HG03439 (cell line): ENCODE measurements around the gene HSD17B12.
"Not testable (repeated sequence)": the region's sequence is repeated elsewhere in the genome, so short reads cannot be mapped to it uniquely, and the experiment has no call there.

Source experiments
- ATAC-seq: cut with Tn5 transposase; IDR thresholded peaks from one replicate; pipeline ENCODE4 v1.9.1; 2021; ENCODE audit warnings: mild to moderate bottlenecking, moderate library complexity; ENCODE audit not compliant: unreplicated experiment

Gene HSD17B12

GRCh38 chr11:43738600-43739409, 58.3 kb downstream of the HSD17B12 start:
- no peak for ATAC-seq

GRCh38 chr11:43746670-43747069, 66.1 kb downstream of the HSD17B12 start:
- ATAC-seq: no peak

GRCh38 chr11:43747130-43747802, 66.7 kb downstream of the HSD17B12 start:
- no peak for ATAC-seq

- no peak for ATAC-seq
These were observed 67.6 kb downstream of the HSD17B12 start for GRCh38 chr11:43748095-43748494.

- no peak for ATAC-seq
These were observed 71.2 kb downstream of the HSD17B12 start for GRCh38 chr11:43751726-43752125.

- ATAC-seq: no peak
These were observed 76.0 kb downstream of the HSD17B12 start for GRCh38 chr11:43756575-43756974.

- no peak for ATAC-seq
These were observed 78.4 kb downstream of the HSD17B12 start for GRCh38 chr11:43758927-43759326.

- no peak for ATAC-seq
These were observed 80.4 kb downstream of the HSD17B12 start for GRCh38 chr11:43760902-43761301.

- ATAC-seq: no peak
These were observed 84.7 kb downstream of the HSD17B12 start for GRCh38 chr11:43765194-43765593.

- not testable (repeated sequence) for ATAC-seq
These were observed 88.1 kb downstream of the HSD17B12 start for GRCh38 chr11:43768654-43769053.

- no peak for ATAC-seq
These were observed 89.6 kb downstream of the HSD17B12 start for GRCh38 chr11:43770173-43770572.

- ATAC-seq: no peak
These were observed 92.2 kb downstream of the HSD17B12 start for GRCh38 chr11:43772733-43773132.

- ATAC-seq: no peak
These were observed 94.2 kb downstream of the HSD17B12 start for GRCh38 chr11:43774786-43775185.

GRCh38 chr11:43779306-43779705, 98.8 kb downstream of the HSD17B12 start:
- ATAC-seq: no peak

- ATAC-seq: no peak
These were observed 103.8 kb downstream of the HSD17B12 start for GRCh38 chr11:43784301-43784700.

- ATAC-seq: no peak
These were observed 104.3 kb downstream of the HSD17B12 start for GRCh38 chr11:43784866-43785265.

GRCh38 chr11:43785318-43785717, 104.8 kb downstream of the HSD17B12 start:
- ATAC-seq: no peak

GRCh38 chr11:43786016-43786415, 105.5 kb downstream of the HSD17B12 start:
- ATAC-seq: no peak

GRCh38 chr11:43787824-43788223, 107.3 kb downstream of the HSD17B12 start:
- ATAC-seq: no peak

GRCh38 chr11:43788421-43788820, 107.9 kb downstream of the HSD17B12 start:
- ATAC-seq: no peak

GRCh38 chr11:43789700-43790443, 109.3 kb downstream of the HSD17B12 start:
- ATAC-seq: no peak

GRCh38 chr11:43790444-43790794, 109.9 kb downstream of the HSD17B12 start:
- ATAC-seq: no peak
